GM19035 (cell line): ENCODE measurements around the gene FARP1.

Source experiments
- ATAC-seq: cut with Tn5 transposase; IDR thresholded peaks from one replicate; pipeline ENCODE4 v1.9.1; 2021; ENCODE audit not compliant: unreplicated experiment

The FARP1 gene

GRCh38 chr13:98452851-98453843, 310.3 kb downstream of the FARP1 start:
- ATAC-seq = no peak

- ATAC-seq = no peak
These were observed 311.5 kb downstream of the FARP1 start for GRCh38 chr13:98454389-98454881.

GRCh38 chr13:98456413-98456845, 313.5 kb downstream of the FARP1 start:
- no peak for ATAC-seq

GRCh38 chr13:98457053-98457452, 314.2 kb downstream of the FARP1 start:
- ATAC-seq = no peak

GRCh38 chr13:98458431-98458830, 315.5 kb downstream of the FARP1 start:
- ATAC-seq = no peak

- ATAC-seq = no peak
These were observed 316.3 kb downstream of the FARP1 start for GRCh38 chr13:98459171-98459681.

- ATAC-seq = no peak
These were observed 317.0 kb downstream of the FARP1 start for GRCh38 chr13:98459721-98460370.

GRCh38 chr13:98460516-98460915, 317.6 kb downstream of the FARP1 start:
- ATAC-seq = no peak

GRCh38 chr13:98461486-98462240, 318.8 kb downstream of the FARP1 start:
- no peak for ATAC-seq

- no peak for ATAC-seq
These were observed 319.5 kb downstream of the FARP1 start for GRCh38 chr13:98462241-98462882.

GRCh38 chr13:98462946-98463345, 320.1 kb downstream of the FARP1 start:
- no peak for ATAC-seq

GRCh38 chr13:98466634-98467236, 323.8 kb downstream of the FARP1 start:
- no peak for ATAC-seq

GRCh38 chr13:98467263-98467985, 324.5 kb downstream of the FARP1 start:
- no peak for ATAC-seq

GRCh38 chr13:98468361-98468760, 325.5 kb downstream of the FARP1 start:
- no peak for ATAC-seq

GRCh38 chr13:98468929-98469328, 326.0 kb downstream of the FARP1 start:
- no peak for ATAC-seq

GRCh38 chr13:98470920-98471319, 328.0 kb downstream of the FARP1 start:
- no peak for ATAC-seq

- ATAC-seq = no peak
These were observed 329.0 kb downstream of the FARP1 start for GRCh38 chr13:98471934-98472333.

GRCh38 chr13:98473135-98473787, 330.4 kb downstream of the FARP1 start:
- ATAC-seq = no peak

GRCh38 chr13:98473788-98474144, 330.9 kb downstream of the FARP1 start:
- no peak for ATAC-seq
